Measurements from ENCODE around the gene GPATCH4.

- TF ChIP-seq RFX5 (IDR thresholded peaks at IDR 0.05; ENCODE audit: low read depth, low read length) (no peak), CTCF (conservative IDR thresholded peaks at IDR 0.05; ENCODE audit: low read depth, low read length) (no peak), RAD21 (IDR thresholded peaks at IDR 0.05; ENCODE audit: low read length) (no peak), MAFK (IDR thresholded peaks at IDR 0.05; ENCODE audit: low read depth, low read length) (no peak), POLR2A (IDR thresholded peaks at IDR 0.05; ENCODE audit: low read depth, low read length) (no peak), BHLHE40 (IDR thresholded peaks at IDR 0.05; ENCODE audit: low read depth, low read length) (no peak), USF2 (IDR thresholded peaks at IDR 0.05; ENCODE audit: low read depth, low read length) (no peak), MXI1 (IDR thresholded peaks at IDR 0.05; ENCODE audit: borderline replicate concordance, low read depth, low read length) (no peak), CEBPB (IDR thresholded peaks at IDR 0.05; ENCODE audit: low read depth, low read length) (peak; percentile 75)
These were observed 49.4 kb downstream of the GPATCH4 start for GRCh38 chr1:156551869-156552268.

Data from IMR-90 (cell line).